ENCODE data around the gene COX20. TPM values are rescaled to one million over a fixed set of nuclear protein-coding genes. Genes with fewer than 3 reads are reported as not detected.

Gene COX20
- total and polyA plus RNA-seq, 5 donors from 2014 or later: 25.8 to 42.2 (median 32.9) TPM

- Histone ChIP-seq H3K4me3 (ENCODE audit: low read depth, low read length) (no peak overlapping the region), H3K36me3 (ENCODE audit: control insufficient read depth, insufficient read depth, low read length) (no peaks in the 10 kb centered on the region), H3K27ac (ENCODE audit: insufficient read depth, low read length, poor library complexity, severe bottlenecking) (no peak overlapping the region), H3K4me1 (ENCODE audit: control insufficient read depth, insufficient read depth, low read length, poor library complexity, severe bottlenecking) (no peaks in the 10 kb centered on the region), H3K9me3 (ENCODE audit: control insufficient read depth in 2 of 2, low read length in 2 of 2) (no peaks in the 10 kb centered on the region), H3K27me3 (ENCODE audit: control insufficient read depth, insufficient read depth, low read length) (no peaks in the 10 kb centered on the region)
- Mint-ChIP-seq H3K36me3 (peaks cover 4% of the 10 kb centered on the region), H3K4me1 (no peaks in the 10 kb centered on the region), H3K27me3 (peaks cover 5% of the 10 kb centered on the region), H3K9me3 (peaks cover 0 to 1% (median 0%) of the 10 kb centered on the region in 7 donors), H3K4me3 (no peak overlapping the region), H3K27ac (no peak overlapping the region)
- ATAC-seq (ENCODE audit: low read depth in 2 of 2) (no peak), DNase-seq (no peak)
Measured at GRCh38 chr1:244807138-244807537, 28.3 kb upstream of the COX20 start.

- Mint-ChIP-seq H3K27ac (no peak overlapping the region), H3K9me3 (peaks cover 0 to 1% (median 0%) of the 10 kb centered on the region in 7 donors), H3K4me1 (no peaks in the 10 kb centered on the region), H3K27me3 (peaks cover 5% of the 10 kb centered on the region), H3K4me3 (no peak overlapping the region), H3K36me3 (peaks cover 4% of the 10 kb centered on the region)
- Histone ChIP-seq H3K27ac (ENCODE audit: insufficient read depth, low read length, poor library complexity, severe bottlenecking) (no peak overlapping the region), H3K4me1 (ENCODE audit: control insufficient read depth, insufficient read depth, low read length, poor library complexity, severe bottlenecking) (no peaks in the 10 kb centered on the region), H3K4me3 (ENCODE audit: low read depth, low read length) (no peak overlapping the region), H3K36me3 (ENCODE audit: control insufficient read depth, insufficient read depth, low read length) (no peaks in the 10 kb centered on the region), H3K9me3 (ENCODE audit: control insufficient read depth in 2 of 2, low read length in 2 of 2) (no peaks in the 10 kb centered on the region), H3K27me3 (ENCODE audit: control insufficient read depth, insufficient read depth, low read length) (no peaks in the 10 kb centered on the region)
- no peak for DNase-seq
- ATAC-seq (ENCODE audit: low read depth in 2 of 2): no peak
Measured at GRCh38 chr1:244810221-244810620, 25.2 kb upstream of the COX20 start.

GRCh38 chr1:244813327-244813726, 22.1 kb upstream of the COX20 start:
- Histone ChIP-seq H3K4me1 (ENCODE audit: control insufficient read depth, insufficient read depth, low read length, poor library complexity, severe bottlenecking) (no peaks in the 10 kb centered on the region), H3K27ac (ENCODE audit: insufficient read depth, low read length, poor library complexity, severe bottlenecking) (no peak overlapping the region), H3K4me3 (ENCODE audit: low read depth, low read length) (no peak overlapping the region), H3K9me3 (ENCODE audit: control insufficient read depth in 2 of 2, low read length in 2 of 2) (no peaks in the 10 kb centered on the region), H3K27me3 (ENCODE audit: control insufficient read depth, insufficient read depth, low read length) (no peaks in the 10 kb centered on the region), H3K36me3 (ENCODE audit: control insufficient read depth, insufficient read depth, low read length) (no peaks in the 10 kb centered on the region)
- Mint-ChIP-seq H3K27me3 (peaks cover 11% of the 10 kb centered on the region), H3K9me3 (peaks cover 0 to 1% (median 0%) of the 10 kb centered on the region in 7 donors), H3K36me3 (peaks cover 4% of the 10 kb centered on the region), H3K4me3 (no peak overlapping the region), H3K27ac (no peak overlapping the region), H3K4me1 (peaks cover 0 to 2% (median 0%) of the 10 kb centered on the region in 4 donors)
- DNase-seq (no peak), ATAC-seq (ENCODE audit: low read depth in 2 of 2) (no peak)

GRCh38 chr1:244815600-244816099, 19.8 kb upstream of the COX20 start:
- Histone ChIP-seq H3K27ac (ENCODE audit: insufficient read depth, low read length, poor library complexity, severe bottlenecking) (no peak overlapping the region), H3K4me3 (ENCODE audit: low read depth, low read length) (no peak overlapping the region), H3K9me3 (ENCODE audit: control insufficient read depth in 2 of 2, low read length in 2 of 2) (no peaks in the 10 kb centered on the region), H3K36me3 (ENCODE audit: control insufficient read depth, insufficient read depth, low read length) (no peaks in the 10 kb centered on the region), H3K4me1 (ENCODE audit: control insufficient read depth, insufficient read depth, low read length, poor library complexity, severe bottlenecking) (no peaks in the 10 kb centered on the region), H3K27me3 (ENCODE audit: control insufficient read depth, insufficient read depth, low read length) (no peaks in the 10 kb centered on the region)
- Mint-ChIP-seq H3K4me1 (peaks cover 0 to 2% (median 0%) of the 10 kb centered on the region in 4 donors), H3K36me3 (peaks cover 4% of the 10 kb centered on the region), H3K4me3 (no peak overlapping the region), H3K9me3 (no peaks in the 10 kb centered on the region), H3K27me3 (peaks cover 11% of the 10 kb centered on the region), H3K27ac (peak overlapping the region in 1 of 3 donors; percentile 6)
- no peak for ATAC-seq (ENCODE audit: low read depth in 2 of 2)
- no peak for DNase-seq

- no peaks in the 10 kb centered on the region for H3K36me3 Mint-ChIP-seq
- ATAC-seq (ENCODE audit: low read depth in 2 of 2): no peak
- no peaks in the 10 kb centered on the region for H3K9me3 Mint-ChIP-seq
- no peak overlapping the region for H3K4me3 Mint-ChIP-seq
- H3K27me3 ChIP-seq (ENCODE audit: control insufficient read depth, insufficient read depth, low read length): no peaks in the 10 kb centered on the region
- peaks cover 0 to 2% (median 0%) of the 10 kb centered on the region in 4 donors for H3K4me1 Mint-ChIP-seq
- DNase-seq: no peak
- peaks cover 11% of the 10 kb centered on the region for H3K27me3 Mint-ChIP-seq
- H3K4me3 ChIP-seq (ENCODE audit: low read depth, low read length): no peak overlapping the region
- no peak overlapping the region for H3K27ac ChIP-seq (ENCODE audit: insufficient read depth, low read length, poor library complexity, severe bottlenecking)
- no peaks in the 10 kb centered on the region for H3K36me3 ChIP-seq (ENCODE audit: control insufficient read depth, insufficient read depth, low read length)
- no peaks in the 10 kb centered on the region for H3K9me3 ChIP-seq (ENCODE audit: control insufficient read depth in 2 of 2, low read length in 2 of 2)
- H3K4me1 ChIP-seq (ENCODE audit: control insufficient read depth, insufficient read depth, low read length, poor library complexity, severe bottlenecking): no peaks in the 10 kb centered on the region
- H3K27ac Mint-ChIP-seq: no peak overlapping the region
Measured at GRCh38 chr1:244817415-244817894, 18.0 kb upstream of the COX20 start.

GRCh38 chr1:244820131-244820530, 15.3 kb upstream of the COX20 start:
- no peaks in the 10 kb centered on the region for H3K9me3 Mint-ChIP-seq
- H3K27ac ChIP-seq (ENCODE audit: insufficient read depth, low read length, poor library complexity, severe bottlenecking): no peak overlapping the region
- H3K36me3 ChIP-seq (ENCODE audit: control insufficient read depth, insufficient read depth, low read length): no peaks in the 10 kb centered on the region
- no peaks in the 10 kb centered on the region for H3K4me1 ChIP-seq (ENCODE audit: control insufficient read depth, insufficient read depth, low read length, poor library complexity, severe bottlenecking)
- DNase-seq (no peak), ATAC-seq (ENCODE audit: low read depth in 2 of 2) (no peak)
- no peaks in the 10 kb centered on the region for H3K9me3 ChIP-seq (ENCODE audit: control insufficient read depth in 2 of 2, low read length in 2 of 2)
- no peak overlapping the region for H3K27ac Mint-ChIP-seq
- peaks cover 0 to 2% (median 0%) of the 10 kb centered on the region in 4 donors for H3K4me1 Mint-ChIP-seq
- H3K4me3 Mint-ChIP-seq: no peak overlapping the region
- peaks cover 16% of the 10 kb centered on the region for H3K27me3 Mint-ChIP-seq
- no peak overlapping the region for H3K4me3 ChIP-seq (ENCODE audit: low read depth, low read length)
- peaks cover 3% of the 10 kb centered on the region for H3K27me3 ChIP-seq (ENCODE audit: control insufficient read depth, insufficient read depth, low read length)
- no peaks in the 10 kb centered on the region for H3K36me3 Mint-ChIP-seq

GRCh38 chr1:244821134-244821533, 14.3 kb upstream of the COX20 start:
- H3K9me3 ChIP-seq (ENCODE audit: control insufficient read depth in 2 of 2, low read length in 2 of 2): no peaks in the 10 kb centered on the region
- Mint-ChIP-seq H3K36me3 (no peaks in the 10 kb centered on the region), H3K27ac (no peak overlapping the region), H3K27me3 (peaks cover 11% of the 10 kb centered on the region), H3K4me3 (no peak overlapping the region), H3K9me3 (peaks cover 0 to 2% (median 0%) of the 10 kb centered on the region in 7 donors), H3K4me1 (peaks cover 0 to 5% (median 0%) of the 10 kb centered on the region in 4 donors)
- no peak overlapping the region for H3K27ac ChIP-seq (ENCODE audit: insufficient read depth, low read length, poor library complexity, severe bottlenecking)
- ATAC-seq (ENCODE audit: low read depth in 2 of 2) (no peak), DNase-seq (no peak)
- H3K4me1 ChIP-seq (ENCODE audit: control insufficient read depth, insufficient read depth, low read length, poor library complexity, severe bottlenecking): no peaks in the 10 kb centered on the region
- no peaks in the 10 kb centered on the region for H3K36me3 ChIP-seq (ENCODE audit: control insufficient read depth, insufficient read depth, low read length)
- H3K4me3 ChIP-seq (ENCODE audit: low read depth, low read length): no peak overlapping the region
- H3K27me3 ChIP-seq (ENCODE audit: control insufficient read depth, insufficient read depth, low read length): peaks cover 3% of the 10 kb centered on the region

GRCh38 chr1:244822878-244823277, 12.6 kb upstream of the COX20 start:
- peaks cover 0 to 5% (median 0%) of the 10 kb centered on the region in 4 donors for H3K4me1 Mint-ChIP-seq
- no peak for DNase-seq
- Histone ChIP-seq H3K9me3 (ENCODE audit: control insufficient read depth in 2 of 2, low read length in 2 of 2) (no peaks in the 10 kb centered on the region), H3K27ac (ENCODE audit: insufficient read depth, low read length, poor library complexity, severe bottlenecking) (no peak overlapping the region), H3K27me3 (ENCODE audit: control insufficient read depth, insufficient read depth, low read length) (peaks cover 3% of the 10 kb centered on the region), H3K4me1 (ENCODE audit: control insufficient read depth, insufficient read depth, low read length, poor library complexity, severe bottlenecking) (no peaks in the 10 kb centered on the region), H3K4me3 (ENCODE audit: low read depth, low read length) (no peak overlapping the region), H3K36me3 (ENCODE audit: control insufficient read depth, insufficient read depth, low read length) (no peaks in the 10 kb centered on the region)
- peaks cover 5% of the 10 kb centered on the region for H3K27me3 Mint-ChIP-seq
- peaks cover 0 to 2% (median 0%) of the 10 kb centered on the region in 7 donors for H3K9me3 Mint-ChIP-seq
- ATAC-seq (ENCODE audit: low read depth in 2 of 2): no peak
- H3K27ac Mint-ChIP-seq: peak overlapping the region in 1 of 3 donors; percentile 20
- H3K36me3 Mint-ChIP-seq: no peaks in the 10 kb centered on the region
- no peak overlapping the region for H3K4me3 Mint-ChIP-seq
